Testis (tissue), 2 donors: ENCODE measurements around the gene DNAH5.

Experiments used
- POLR2A ChIP-seq: fragments of 450-650 bp; IDR thresholded peaks from one replicate; pipeline ENCODE4 v1.6.1; 2017; ENCODE audit warnings: antibody characterized with exemption, mild to moderate bottlenecking, moderate library complexity
- TF ChIP-seq, protein P1 (sequence below), 3 experiments: fragments of 450-650 bp in 2 of 3; fragments of 200-600 bp in 1 of 3; sonication (generic) in 1 of 3; IDR thresholded peaks; one replicate each; pipeline ENCODE4 v1.5.1; 2016 to 2019; ENCODE audit warnings: antibody characterized with exemption in 3 of 3, mild to moderate bottlenecking in 2 of 3, moderate library complexity in 1 of 3

DNA sequence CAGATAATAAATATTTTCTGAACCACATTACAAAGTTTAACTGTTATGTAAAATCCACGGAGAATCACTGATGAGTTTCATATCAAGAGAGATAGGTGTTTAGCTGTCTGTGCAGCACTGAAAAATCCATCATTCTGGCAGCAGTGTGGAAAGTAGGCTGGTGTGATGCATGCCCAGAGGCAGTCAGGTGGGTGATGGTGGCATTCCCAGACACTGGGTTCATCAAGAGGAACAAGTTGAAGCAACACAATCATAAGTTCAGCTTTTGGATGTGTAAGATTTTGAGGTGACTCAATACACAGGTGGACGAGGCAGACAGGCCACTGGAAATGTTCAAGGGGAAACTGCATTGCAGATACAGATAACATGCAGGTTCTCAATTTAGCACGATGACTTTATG lies 11.9 kb downstream of the DNAH5 start:
- TF ChIP-seq, protein P1, sequence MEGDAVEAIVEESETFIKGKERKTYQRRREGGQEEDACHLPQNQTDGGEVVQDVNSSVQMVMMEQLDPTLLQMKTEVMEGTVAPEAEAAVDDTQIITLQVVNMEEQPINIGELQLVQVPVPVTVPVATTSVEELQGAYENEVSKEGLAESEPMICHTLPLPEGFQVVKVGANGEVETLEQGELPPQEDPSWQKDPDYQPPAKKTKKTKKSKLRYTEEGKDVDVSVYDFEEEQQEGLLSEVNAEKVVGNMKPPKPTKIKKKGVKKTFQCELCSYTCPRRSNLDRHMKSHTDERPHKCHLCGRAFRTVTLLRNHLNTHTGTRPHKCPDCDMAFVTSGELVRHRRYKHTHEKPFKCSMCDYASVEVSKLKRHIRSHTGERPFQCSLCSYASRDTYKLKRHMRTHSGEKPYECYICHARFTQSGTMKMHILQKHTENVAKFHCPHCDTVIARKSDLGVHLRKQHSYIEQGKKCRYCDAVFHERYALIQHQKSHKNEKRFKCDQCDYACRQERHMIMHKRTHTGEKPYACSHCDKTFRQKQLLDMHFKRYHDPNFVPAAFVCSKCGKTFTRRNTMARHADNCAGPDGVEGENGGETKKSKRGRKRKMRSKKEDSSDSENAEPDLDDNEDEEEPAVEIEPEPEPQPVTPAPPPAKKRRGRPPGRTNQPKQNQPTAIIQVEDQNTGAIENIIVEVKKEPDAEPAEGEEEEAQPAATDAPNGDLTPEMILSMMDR (IDR thresholded peaks at IDR 0.05), result no peak
- TF ChIP-seq POLR2A, result no peak
